CD8-positive, alpha-beta memory T cell (primary cell): ENCODE results near the gene SORCS2. TPM values are rescaled to one million over a fixed set of nuclear protein-coding genes. Genes with fewer than 3 reads are reported as not detected.

Experiments
- CTCF ChIA-PET: fragments of 350-600 bp; sonication (Branson Sonifier 250); formaldehyde crosslinking; loops from one replicate; lab custom pipeline; 2021; ENCODE audit warnings: antibody characterized with exemption; lab: Charles Lee
- POLR2A ChIA-PET: fragments of 350-600 bp; sonication (Branson Sonifier 250); formaldehyde crosslinking; loops from one replicate; lab custom pipeline; 2021; ENCODE audit warnings: antibody characterized with exemption; lab: Charles Lee
- DNase-seq, 5 donors: peaks; one replicate each; pipeline versions ENCODE4 v3.0.0 to v3.0.0-alpha.2; 2020 to 2022; ENCODE audit warnings: mixed read lengths in 1 of 5
- H3K27ac ChIP-seq: one replicate; pipeline ENCODE4 v1.7.0; 2013; ENCODE audit warnings: low read depth, mild to moderate bottlenecking, low read length, moderate library complexity
- H3K27me3 ChIP-seq: 2 replicates; pipeline ENCODE4 v1.7.0; 2013; ENCODE audit warnings: low read length, mild to moderate bottlenecking; ENCODE audit not compliant: insufficient read depth, poor library complexity, severe bottlenecking
- H3K36me3 ChIP-seq: 2 replicates; pipeline ENCODE4 v1.7.0; 2013; ENCODE audit warnings: mild to moderate bottlenecking, low read length, moderate library complexity; ENCODE audit not compliant: insufficient read depth
- H3K4me1 ChIP-seq: 2 replicates; pipeline ENCODE4 v1.7.0; 2013; ENCODE audit warnings: mild to moderate bottlenecking, low read length, moderate library complexity; ENCODE audit not compliant: insufficient read depth
- H3K4me3 ChIP-seq: 2 replicates; pipeline ENCODE4 v1.7.0; 2013; ENCODE audit warnings: mild to moderate bottlenecking, low read length
- H3K9me3 ChIP-seq: 2 replicates; pipeline ENCODE4 v1.7.0; 2013; ENCODE audit warnings: mild to moderate bottlenecking, low read length
- H3K27ac Mint-ChIP-seq, 8 donors: one replicate each; pipeline ENCODE4 v1.8.0; 2020 to 2021; ENCODE audit warnings: mixed read lengths in 8 of 8, mild to moderate bottlenecking in 6 of 8, inconsistent platforms in 3 of 8, moderate library complexity in 3 of 8
- H3K27me3 Mint-ChIP-seq, 2 donors: one replicate each; pipeline ENCODE4 v1.8.0; 2020 to 2021; ENCODE audit warnings: mixed read lengths in 2 of 2, mild to moderate bottlenecking in 1 of 2, moderate library complexity in 1 of 2
- H3K36me3 Mint-ChIP-seq, 3 donors: one replicate each; pipeline ENCODE4 v1.8.0; 2020 to 2021; ENCODE audit warnings: mixed read lengths in 3 of 3, inconsistent platforms in 1 of 3, mild to moderate bottlenecking in 1 of 3
- H3K4me1 Mint-ChIP-seq, 3 donors: one replicate each; pipeline ENCODE4 v1.8.0; 2020 to 2021; ENCODE audit warnings: mixed read lengths in 3 of 3, inconsistent platforms in 1 of 3, mild to moderate bottlenecking in 1 of 3
- H3K4me3 Mint-ChIP-seq, 7 donors: one replicate each; pipeline ENCODE4 v1.8.0; 2020 to 2021; ENCODE audit warnings: mixed read lengths in 7 of 7, mild to moderate bottlenecking in 6 of 7, moderate library complexity in 4 of 7, inconsistent platforms in 2 of 7
- H3K9me3 Mint-ChIP-seq, 5 donors: one replicate each; pipeline ENCODE4 v1.8.0; 2020 to 2022; ENCODE audit warnings: mixed read lengths in 5 of 5, mild to moderate bottlenecking in 3 of 5, moderate library complexity in 2 of 5, inconsistent platforms in 1 of 5
- polyA plus RNA-seq: library from polyadenylated mRNA; unstranded; fragments of 300-500 nt; fragmentation: Illumina TruSeq; gene quantifications from one replicate; pipeline ENCODE4 v1.2.3, GENCODE V29; 2021
- total RNA-seq, 2 experiments: library from RNA; stranded (reverse); gene quantifications; one replicate each; pipeline ENCODE4 v1.2.3, GENCODE V29; 2021

The SORCS2 gene
- total and polyA plus RNA-seq, 3 experiments from 2014 or later = not detected

- Mint-ChIP-seq H3K4me3 (no peak overlapping the region), H3K36me3 (peaks cover 6 to 67% (median 8%) of the 10 kb centered on the region in 3 donors), H3K9me3 (no peaks in the 10 kb centered on the region), H3K27ac (no peak overlapping the region), H3K27me3 (no peaks in the 10 kb centered on the region), H3K4me1 (peaks cover 14 to 20% (median 16%) of the 10 kb centered on the region in 3 donors)
- Histone ChIP-seq H3K27me3 (no peaks in the 10 kb centered on the region), H3K4me1 (peaks cover 10% of the 10 kb centered on the region), H3K4me3 (no peak overlapping the region), H3K36me3 (no peaks in the 10 kb centered on the region), H3K9me3 (no peaks in the 10 kb centered on the region), H3K27ac (no peak overlapping the region)
- ChIA-PET CTCF (no interaction called here), POLR2A (no interaction called here)
- DNase-seq = no peak
These were observed 584.8 kb downstream of the SORCS2 start for GRCh38 chr4:7777017-7777710.

GRCh38 chr4:7777871-7778509 is 585.7 kb downstream of the SORCS2 start:
- H3K4me3 Mint-ChIP-seq = no peak overlapping the region
- Histone ChIP-seq H3K4me1 (peaks cover 16% of the 10 kb centered on the region), H3K4me3 (no peak overlapping the region), H3K27ac (no peak overlapping the region), H3K27me3 (no peaks in the 10 kb centered on the region), H3K9me3 (no peaks in the 10 kb centered on the region), H3K36me3 (no peaks in the 10 kb centered on the region)
- DNase-seq = no peak
- peaks cover 14 to 27% (median 23%) of the 10 kb centered on the region in 3 donors for H3K4me1 Mint-ChIP-seq
- no peaks in the 10 kb centered on the region for H3K27me3 Mint-ChIP-seq
- CTCF ChIA-PET = no interaction called here
- no peaks in the 10 kb centered on the region for H3K9me3 Mint-ChIP-seq
- peak overlapping the region in 1 of 8 donors; percentile 56 for H3K27ac Mint-ChIP-seq
- peaks cover 3 to 62% (median 6%) of the 10 kb centered on the region in 3 donors for H3K36me3 Mint-ChIP-seq
- POLR2A ChIA-PET = no interaction called here

DNA sequence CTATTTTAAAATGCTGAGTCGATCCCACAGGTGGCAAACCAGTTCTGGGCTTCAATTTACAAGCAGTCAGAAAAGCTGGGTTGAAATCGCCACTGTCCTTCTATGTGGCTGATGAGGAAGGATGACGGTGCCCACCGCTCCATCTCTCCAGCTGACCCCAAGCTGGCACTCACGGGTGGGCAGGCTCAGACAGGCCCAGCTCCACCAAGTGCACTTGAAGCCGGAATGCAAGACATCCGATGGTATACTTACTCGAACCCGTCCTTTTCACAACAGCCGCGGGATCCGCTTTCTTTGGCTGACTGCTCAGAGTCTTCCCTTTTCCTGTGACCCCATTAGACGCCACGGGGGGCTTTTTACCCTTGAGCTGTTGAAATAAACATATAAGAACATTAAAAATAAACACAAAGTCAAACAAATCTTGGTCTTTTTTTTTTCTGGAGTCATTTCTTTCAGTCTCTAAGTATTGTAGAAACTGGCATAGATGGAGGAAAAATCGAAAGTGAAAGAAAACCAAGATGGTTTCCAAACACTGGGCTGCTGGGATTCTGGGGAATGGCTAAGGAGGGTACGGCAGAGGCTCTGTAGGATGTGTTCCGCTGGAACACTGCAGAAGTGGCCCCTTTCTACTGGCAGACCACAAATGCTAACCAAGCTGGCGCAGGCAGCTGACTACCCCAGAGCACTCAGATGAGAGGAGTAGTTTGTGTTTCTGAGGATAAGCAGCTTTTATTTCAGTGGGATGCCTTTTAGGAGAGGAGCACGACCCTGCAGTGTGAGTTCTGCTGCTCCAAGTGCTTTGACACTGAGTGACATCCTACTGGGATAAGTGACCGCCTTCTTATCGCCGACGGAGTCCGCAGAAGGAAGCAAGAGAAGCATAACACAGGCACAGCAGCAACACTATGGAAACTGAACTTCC is 586.4 kb downstream of the SORCS2 start:
- peak overlapping the region in 2 of 8 donors; percentile 47 to 61 for H3K27ac Mint-ChIP-seq
- H3K4me1 Mint-ChIP-seq = peaks cover 14 to 31% (median 27%) of the 10 kb centered on the region in 3 donors
- CTCF ChIA-PET = interaction anchor here (1.6 kb wide), 1 partner anchor 11 kb away, joined by 4 read pairs; no protein-coding TSS in a partner anchor
- Histone ChIP-seq H3K27me3 (no peaks in the 10 kb centered on the region), H3K4me1 (peaks cover 16% of the 10 kb centered on the region), H3K27ac (no peak overlapping the region), H3K36me3 (no peaks in the 10 kb centered on the region), H3K4me3 (no peak overlapping the region), H3K9me3 (no peaks in the 10 kb centered on the region)
- H3K36me3 Mint-ChIP-seq = peaks cover 0 to 60% (median 6%) of the 10 kb centered on the region in 3 donors
- POLR2A ChIA-PET = interaction anchor here (0.6 kb wide), 1 partner anchor 394 kb away, joined by 4 read pairs; no protein-coding TSS in a partner anchor
- H3K9me3 Mint-ChIP-seq = no peaks in the 10 kb centered on the region
- DNase-seq = no peak
- H3K4me3 Mint-ChIP-seq = peak overlapping the region in 1 of 7 donors; percentile 44
- no peaks in the 10 kb centered on the region for H3K27me3 Mint-ChIP-seq

DNA sequence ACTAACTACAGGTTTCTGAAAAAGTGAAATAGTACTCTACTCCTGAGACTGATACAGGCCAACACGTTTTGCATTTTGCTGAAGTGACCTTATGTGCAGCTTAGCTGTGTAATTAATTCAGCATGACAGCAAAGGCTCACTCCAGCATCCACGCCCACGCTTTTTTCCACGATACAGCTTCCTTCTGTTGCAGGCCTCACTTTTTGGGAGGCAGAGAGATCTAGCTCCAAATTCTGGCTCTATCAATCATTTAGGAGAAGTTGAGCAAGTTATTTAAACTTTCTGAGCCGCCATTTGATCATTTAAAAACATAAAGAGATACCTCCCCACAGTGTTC is 587.1 kb downstream of the SORCS2 start:
- H3K4me3 Mint-ChIP-seq = no peak overlapping the region
- POLR2A ChIA-PET = no interaction called here
- DNase-seq = no peak
- H3K27me3 Mint-ChIP-seq = no peaks in the 10 kb centered on the region
- H3K9me3 ChIP-seq = no peaks in the 10 kb centered on the region
- no peaks in the 10 kb centered on the region for H3K27me3 ChIP-seq
- no peaks in the 10 kb centered on the region for H3K9me3 Mint-ChIP-seq
- no peak overlapping the region for H3K4me3 ChIP-seq
- peak overlapping the region in 1 of 8 donors; percentile 18 for H3K27ac Mint-ChIP-seq
- H3K4me1 ChIP-seq = peaks cover 16% of the 10 kb centered on the region
- H3K36me3 Mint-ChIP-seq = peaks cover 0 to 58% (median 6%) of the 10 kb centered on the region in 3 donors
- CTCF ChIA-PET = interaction anchor here (1.6 kb wide), 1 partner anchor 12 kb away, joined by 4 read pairs; no protein-coding TSS in a partner anchor
- H3K36me3 ChIP-seq = no peaks in the 10 kb centered on the region
- no peak overlapping the region for H3K27ac ChIP-seq
- peaks cover 14 to 32% (median 28%) of the 10 kb centered on the region in 3 donors for H3K4me1 Mint-ChIP-seq

GRCh38 chr4:7780751-7781348 is 588.5 kb downstream of the SORCS2 start:
- Mint-ChIP-seq H3K36me3 (peaks cover 0 to 65% (median 8%) of the 10 kb centered on the region in 3 donors), H3K27ac (peak overlapping the region in 3 of 8 donors; percentile 8 to 77 (median 72)), H3K27me3 (no peaks in the 10 kb centered on the region), H3K9me3 (no peaks in the 10 kb centered on the region), H3K4me1 (peaks cover 14 to 32% (median 28%) of the 10 kb centered on the region in 3 donors), H3K4me3 (no peak overlapping the region)
- H3K27ac ChIP-seq = no peak overlapping the region
- no peaks in the 10 kb centered on the region for H3K9me3 ChIP-seq
- no peaks in the 10 kb centered on the region for H3K27me3 ChIP-seq
- DNase-seq = no peak
- peaks cover 16% of the 10 kb centered on the region for H3K4me1 ChIP-seq
- H3K4me3 ChIP-seq = no peak overlapping the region
- H3K36me3 ChIP-seq = no peaks in the 10 kb centered on the region
- ChIA-PET CTCF (no interaction called here), POLR2A (no interaction called here)

- peaks cover 14 to 32% (median 28%) of the 10 kb centered on the region in 3 donors for H3K4me1 Mint-ChIP-seq
- no peak for DNase-seq
- peak overlapping the region in 1 of 7 donors; percentile 70 for H3K4me3 Mint-ChIP-seq
- no peak overlapping the region for H3K27ac ChIP-seq
- no peaks in the 10 kb centered on the region for H3K36me3 ChIP-seq
- H3K9me3 ChIP-seq = no peaks in the 10 kb centered on the region
- no peaks in the 10 kb centered on the region for H3K27me3 Mint-ChIP-seq
- ChIA-PET POLR2A (no interaction called here), CTCF (no interaction called here)
- H3K4me3 ChIP-seq = no peak overlapping the region
- H3K27ac Mint-ChIP-seq = peak overlapping the region in 3 of 8 donors; percentile 8 to 77 (median 72)
- H3K4me1 ChIP-seq = peaks cover 16% of the 10 kb centered on the region
- no peaks in the 10 kb centered on the region for H3K27me3 ChIP-seq
- H3K36me3 Mint-ChIP-seq = peaks cover 0 to 68% (median 8%) of the 10 kb centered on the region in 3 donors
- no peaks in the 10 kb centered on the region for H3K9me3 Mint-ChIP-seq
These were observed 589.0 kb downstream of the SORCS2 start for GRCh38 chr4:7781366-7781765.

DNA sequence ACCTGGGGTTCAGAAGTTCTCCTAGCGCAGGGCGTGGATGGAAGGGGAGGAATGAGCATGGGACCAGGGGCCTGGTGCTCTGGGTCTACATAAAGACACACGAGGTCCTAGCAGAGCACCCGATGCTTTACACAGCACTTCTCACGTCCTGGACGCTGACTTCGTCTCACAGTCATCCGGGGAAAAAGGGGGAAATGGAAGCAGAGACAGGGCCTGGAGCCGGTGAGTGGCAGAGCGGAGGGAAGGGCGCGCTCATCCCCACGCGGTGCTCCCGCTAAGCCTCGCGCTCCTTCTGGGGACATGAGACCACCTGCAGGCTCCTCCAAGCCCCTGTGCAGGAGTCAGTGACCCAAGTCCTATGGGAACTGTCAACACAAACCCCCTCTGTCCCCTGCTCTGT is 589.7 kb downstream of the SORCS2 start:
- Mint-ChIP-seq H3K4me1 (peaks cover 14 to 32% (median 28%) of the 10 kb centered on the region in 3 donors), H3K27ac (peak overlapping the region in 2 of 8 donors; percentile 24 to 52), H3K9me3 (no peaks in the 10 kb centered on the region), H3K27me3 (no peaks in the 10 kb centered on the region), H3K36me3 (peaks cover 0 to 61% (median 8%) of the 10 kb centered on the region in 3 donors), H3K4me3 (no peak overlapping the region)
- no peaks in the 10 kb centered on the region for H3K9me3 ChIP-seq
- H3K4me1 ChIP-seq = peaks cover 16% of the 10 kb centered on the region
- ChIA-PET POLR2A (no interaction called here), CTCF (no interaction called here)
- no peak for DNase-seq
- no peak overlapping the region for H3K27ac ChIP-seq
- no peaks in the 10 kb centered on the region for H3K36me3 ChIP-seq
- H3K27me3 ChIP-seq = no peaks in the 10 kb centered on the region
- no peak overlapping the region for H3K4me3 ChIP-seq
